Inflammatory macrophage treated with lipopolysaccharide for 1 hour (primary cell): ENCODE data around the gene FBXL14.

Source experiments
- DNase-seq, 2 donors: peaks; one replicate each; pipeline ENCODE4 v3.0.0-alpha.2; 2020 to 2022

The FBXL14 gene

GRCh38 chr12:1533205-1533601, 61.2 kb downstream of the FBXL14 start:
- peak in 1 of 2 donors; percentile 16 for DNase-seq

DNA sequence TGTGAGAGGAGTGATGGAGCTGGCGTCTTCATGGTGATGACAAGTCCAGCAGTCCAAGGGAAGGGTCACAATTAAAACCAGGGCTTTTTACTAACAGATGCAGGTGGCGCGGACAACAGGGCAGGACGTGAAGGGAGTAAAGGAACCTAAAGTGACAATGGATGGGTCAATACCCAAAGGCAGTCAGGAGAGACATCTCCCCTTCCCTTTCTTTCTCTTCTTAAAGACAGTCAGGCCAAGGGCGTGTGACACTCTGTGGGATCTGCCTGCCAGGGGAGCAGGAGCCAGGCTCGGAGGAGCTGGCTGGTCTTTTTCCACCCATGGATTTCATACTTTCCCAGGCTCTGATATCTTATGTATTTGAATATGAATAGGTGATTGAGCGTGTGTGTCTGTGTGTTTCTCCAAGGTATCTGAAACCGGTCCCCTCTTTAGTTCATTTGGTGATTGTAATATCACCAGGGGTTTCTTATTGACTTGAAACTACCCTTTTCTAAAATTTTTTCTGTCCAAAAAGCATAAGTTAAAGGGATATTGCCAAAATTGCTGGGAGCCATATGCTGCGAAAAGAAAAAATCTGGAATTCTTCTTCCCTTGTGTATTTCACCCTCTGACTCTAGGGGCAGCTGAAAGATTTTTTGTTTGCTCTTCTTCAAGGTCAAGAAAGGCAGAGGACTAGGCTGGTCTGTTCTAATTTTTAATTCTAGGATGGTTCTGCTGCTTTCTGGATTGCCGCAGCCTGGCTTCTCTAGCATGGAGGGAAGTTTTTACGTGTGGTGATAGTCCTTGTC, 61.8 kb downstream of the FBXL14 start:
- DNase-seq = no peak

GRCh38 chr12:1531654-1532374, 62.6 kb downstream of the FBXL14 start:
- DNase-seq = no peak

- no peak for DNase-seq
Observed at GRCh38 chr12:1531153-1531653, 63.2 kb downstream of the FBXL14 start.

GRCh38 chr12:1530592-1531152, 63.7 kb downstream of the FBXL14 start:
- DNase-seq = no peak

DNA sequence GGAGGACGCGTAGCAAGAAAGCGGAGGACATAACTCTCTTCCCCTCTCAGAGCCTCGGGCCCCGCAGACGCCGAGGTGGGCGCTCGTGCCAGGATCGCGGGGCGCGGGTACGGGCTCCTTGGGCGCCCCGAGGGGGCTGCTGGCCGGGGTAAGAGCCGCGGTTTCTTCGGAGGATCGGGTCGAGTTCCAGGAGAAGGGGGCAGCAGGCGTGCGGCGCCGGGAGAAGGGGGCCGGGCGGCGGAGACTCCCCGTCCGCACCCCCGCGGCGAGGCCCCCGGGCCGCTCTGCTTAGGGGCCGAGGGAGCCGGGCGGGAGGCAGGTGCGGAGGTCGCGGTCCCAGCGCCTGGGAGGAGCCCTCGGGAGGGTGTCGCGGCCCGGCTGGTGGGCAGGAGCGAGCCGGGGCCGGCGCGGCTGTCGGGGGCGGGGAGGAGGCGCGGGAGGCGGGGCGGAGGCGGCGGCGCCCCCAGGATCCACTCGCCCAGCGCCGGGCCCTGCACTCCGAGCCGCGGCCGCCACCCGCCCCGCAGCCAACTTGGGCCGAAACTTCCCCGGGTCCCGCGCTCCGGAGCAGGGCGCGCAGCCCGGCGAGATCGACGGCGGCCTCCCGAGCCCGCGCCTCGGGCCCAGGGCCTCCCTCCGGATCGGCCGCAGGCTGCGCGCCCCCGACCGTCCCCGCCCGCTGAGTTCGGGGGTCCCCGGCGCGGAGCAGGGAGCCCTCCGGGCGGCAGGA, 64.4 kb downstream of the FBXL14 start:
- DNase-seq = no peak

- no peak for DNase-seq
Observed at GRCh38 chr12:1529228-1529861, 65.0 kb downstream of the FBXL14 start.

DNA sequence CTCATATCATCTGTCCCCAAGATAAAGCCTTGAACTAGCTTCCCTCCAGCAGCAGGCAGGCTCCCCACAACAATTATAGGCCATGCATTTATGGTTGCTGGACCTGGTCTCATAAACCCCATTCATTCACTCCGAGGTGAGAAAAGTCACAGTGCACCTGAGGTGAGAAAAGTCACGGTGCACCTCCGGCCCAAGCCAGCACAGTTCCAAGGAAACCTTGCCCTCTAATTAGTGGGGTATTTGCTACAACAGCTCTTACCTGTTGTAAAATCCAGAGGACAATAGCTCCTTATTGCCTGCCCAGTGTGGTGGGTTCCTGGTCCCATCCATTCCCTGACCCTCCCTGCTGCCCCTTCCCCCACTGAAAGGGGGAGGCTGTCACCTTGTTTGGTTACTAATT, 65.6 kb downstream of the FBXL14 start:
- DNase-seq = no peak

- no peak for DNase-seq
Observed at GRCh38 chr12:1527789-1528188, 66.6 kb downstream of the FBXL14 start.

GRCh38 chr12:1525858-1526257, 68.5 kb downstream of the FBXL14 start:
- DNase-seq = no peak

- DNase-seq = no peak
Observed at GRCh38 chr12:1523558-1524050, 70.8 kb downstream of the FBXL14 start.

DNA sequence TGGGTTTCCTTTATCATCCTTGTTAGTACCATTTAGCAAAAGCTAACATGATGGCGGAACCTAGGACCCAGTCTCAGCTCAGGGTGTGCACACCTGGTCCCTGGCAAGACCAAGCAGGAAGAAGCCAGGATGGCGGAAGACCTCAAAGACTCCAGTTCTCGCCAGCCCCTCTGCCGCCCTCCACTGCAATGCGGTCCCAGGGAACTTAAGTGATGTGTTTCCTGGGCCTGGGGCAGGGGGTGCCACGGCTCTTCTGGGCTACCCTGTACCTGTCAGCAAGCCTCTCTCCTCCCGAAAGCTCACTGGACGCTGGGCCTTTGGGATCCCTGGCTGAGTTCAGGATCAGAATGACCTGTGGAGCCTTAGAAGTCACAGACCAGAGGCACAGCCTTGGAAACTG, 71.3 kb downstream of the FBXL14 start:
- no peak for DNase-seq

DNA sequence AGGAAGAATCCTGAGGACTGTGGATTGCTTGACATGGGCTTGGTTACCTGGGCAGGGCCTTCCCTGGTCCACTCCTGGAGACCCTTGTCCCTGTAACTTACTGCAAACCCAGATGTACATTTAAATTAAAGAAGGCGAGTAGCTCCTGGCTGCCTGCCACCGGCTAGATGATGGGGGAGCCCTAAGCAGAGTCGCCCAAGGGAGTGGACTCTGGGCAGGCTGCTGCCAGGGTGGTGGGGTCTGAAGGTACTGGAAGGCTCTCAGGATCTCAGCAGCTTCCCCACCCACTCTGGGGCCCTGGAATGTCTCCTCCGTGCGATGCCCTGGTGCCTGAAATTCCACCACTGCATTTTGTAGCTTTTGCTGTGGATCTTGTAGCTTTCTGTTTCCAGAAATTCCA, 74.7 kb downstream of the FBXL14 start:
- DNase-seq = no peak

DNA sequence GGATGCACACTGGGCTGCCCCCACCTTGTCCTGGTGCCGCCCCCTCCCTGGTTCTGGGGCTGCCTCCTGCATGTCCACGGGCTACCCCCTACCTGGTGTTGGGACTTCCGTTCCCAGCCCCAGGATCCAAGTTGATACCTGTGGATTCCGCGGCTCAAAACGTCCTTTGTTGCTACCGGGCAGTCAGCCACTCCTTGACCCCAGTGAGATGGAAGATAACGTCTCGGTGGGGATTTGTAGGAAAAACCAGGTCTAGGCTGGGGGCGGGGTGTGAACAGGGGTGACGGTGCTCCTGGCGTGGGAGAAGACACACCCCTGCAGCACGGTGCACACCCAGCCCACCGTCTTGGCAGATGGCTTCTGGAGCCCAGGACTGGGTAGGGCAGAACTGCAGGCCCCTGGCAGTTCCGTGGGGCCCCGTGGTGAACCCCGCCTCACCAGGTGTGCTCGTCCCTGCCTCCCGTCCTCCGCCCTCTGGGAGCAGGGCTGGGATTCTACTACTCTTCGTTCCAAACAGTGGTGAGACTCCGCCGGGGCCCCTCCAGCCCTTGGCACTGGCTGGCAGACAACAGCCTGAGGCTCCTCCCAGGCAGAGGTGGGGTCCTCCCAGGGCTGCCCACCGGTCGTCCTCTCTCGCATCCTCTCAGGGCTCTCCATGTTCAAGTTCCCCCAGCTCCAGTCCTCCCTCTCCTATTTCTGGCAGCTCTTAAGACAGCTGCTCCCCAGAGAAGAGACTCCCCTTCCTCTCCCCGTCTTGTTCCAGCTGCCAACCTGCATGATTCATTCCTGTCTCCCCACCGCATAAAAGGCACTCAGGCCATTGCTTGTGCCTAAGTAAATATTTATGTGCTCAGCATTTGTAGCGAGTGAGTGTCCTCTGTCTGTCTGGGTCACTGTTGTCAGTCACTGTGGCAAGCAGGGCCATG, 75.5 kb downstream of the FBXL14 start:
- no peak for DNase-seq

DNA sequence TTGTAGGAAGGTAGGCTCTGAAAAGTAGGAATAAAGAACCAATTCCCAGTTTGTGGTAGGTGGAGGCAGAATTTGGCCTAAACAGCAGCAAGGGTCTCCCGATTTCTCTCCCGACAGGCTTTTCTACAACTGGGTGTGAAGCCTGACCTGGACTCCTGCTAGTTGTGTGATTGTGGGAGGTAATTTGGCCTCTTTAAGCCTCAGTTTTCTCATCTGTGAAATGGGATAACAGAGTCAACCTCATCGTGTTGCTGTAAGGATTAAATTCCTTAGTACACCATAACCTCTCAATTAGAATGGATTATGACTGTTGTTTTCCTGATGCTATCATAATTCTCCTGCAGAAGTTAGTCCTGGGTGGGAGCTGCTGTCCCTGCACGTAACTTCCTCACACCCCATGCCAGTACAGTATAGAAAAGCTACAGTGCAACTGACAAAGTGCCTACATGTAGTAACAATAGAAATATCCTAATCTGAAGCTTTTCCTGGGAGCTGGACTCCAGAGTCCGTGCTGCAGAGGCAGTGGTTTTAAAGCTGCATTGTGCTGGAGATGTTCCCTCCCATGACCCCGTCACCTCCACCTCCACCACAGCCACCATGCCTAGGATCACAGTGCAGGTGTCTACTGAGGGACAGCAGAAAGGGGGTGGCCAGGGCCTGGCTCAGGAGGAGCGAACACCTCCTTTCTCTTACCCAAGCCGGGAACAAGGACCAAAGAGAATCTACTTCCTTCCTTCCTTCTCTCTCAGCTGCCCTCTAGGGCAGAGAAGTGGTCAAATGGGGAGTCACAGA, 76.5 kb downstream of the FBXL14 start:
- DNase-seq = no peak

DNA sequence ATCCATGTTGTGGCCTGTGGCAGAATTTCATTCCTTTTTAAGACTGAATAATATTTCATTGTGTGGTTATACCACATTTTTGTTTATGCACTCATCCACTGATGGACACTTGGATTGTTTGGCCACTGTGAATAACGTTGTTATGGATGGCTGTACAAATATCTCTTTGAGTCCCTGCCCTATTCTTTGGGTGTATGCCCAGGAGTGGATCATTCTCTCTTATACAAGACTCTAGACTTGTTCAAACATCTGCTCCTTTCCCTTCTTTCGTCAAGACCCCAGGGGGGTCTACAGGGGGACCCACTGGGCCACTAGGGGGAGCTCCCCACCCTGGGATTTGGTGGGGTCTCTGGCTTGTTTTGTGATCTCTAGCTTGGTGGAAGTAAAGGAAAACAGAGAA, 77.4 kb downstream of the FBXL14 start:
- no peak for DNase-seq
